AG09309 (cell line): ENCODE data around the gene UTP25.
A peak's percentile ranks its signal among the peaks of the same experiment; 100 is the strongest.
"Not testable (repeated sequence)": the region's sequence is repeated elsewhere in the genome, so short reads cannot be mapped to it uniquely, and the experiment has no call there.

Experiments
- DNase-seq: peaks from one replicate; pipeline ENCODE4 v3.0.0-alpha.2; 2010; ENCODE audit warnings: low read depth
- H3K4me3 ChIP-seq: 2 replicates; pipeline ENCODE4 v1.5.1; 2011; ENCODE audit warnings: mild to moderate bottlenecking, low read depth, low read length, moderate library complexity; ENCODE audit not compliant: control insufficient read depth
- TF ChIP-seq, protein P1 (sequence below): IDR thresholded peaks from 2 replicates; pipeline ENCODE4 v1.5.1; 2011; ENCODE audit warnings: mild to moderate bottlenecking, low read depth, low read length, inconsistent platforms; ENCODE audit not compliant: insufficient read depth, control insufficient read depth; ENCODE audit errors: missing control alignments

UTP25 gene

GRCh38 chr1:209900734-209901133 lies 73.0 kb downstream of the UTP25 start:
- H3K4me3 ChIP-seq: no peak overlapping the region
- peak; percentile 32 for DNase-seq
- TF ChIP-seq, protein P1, sequence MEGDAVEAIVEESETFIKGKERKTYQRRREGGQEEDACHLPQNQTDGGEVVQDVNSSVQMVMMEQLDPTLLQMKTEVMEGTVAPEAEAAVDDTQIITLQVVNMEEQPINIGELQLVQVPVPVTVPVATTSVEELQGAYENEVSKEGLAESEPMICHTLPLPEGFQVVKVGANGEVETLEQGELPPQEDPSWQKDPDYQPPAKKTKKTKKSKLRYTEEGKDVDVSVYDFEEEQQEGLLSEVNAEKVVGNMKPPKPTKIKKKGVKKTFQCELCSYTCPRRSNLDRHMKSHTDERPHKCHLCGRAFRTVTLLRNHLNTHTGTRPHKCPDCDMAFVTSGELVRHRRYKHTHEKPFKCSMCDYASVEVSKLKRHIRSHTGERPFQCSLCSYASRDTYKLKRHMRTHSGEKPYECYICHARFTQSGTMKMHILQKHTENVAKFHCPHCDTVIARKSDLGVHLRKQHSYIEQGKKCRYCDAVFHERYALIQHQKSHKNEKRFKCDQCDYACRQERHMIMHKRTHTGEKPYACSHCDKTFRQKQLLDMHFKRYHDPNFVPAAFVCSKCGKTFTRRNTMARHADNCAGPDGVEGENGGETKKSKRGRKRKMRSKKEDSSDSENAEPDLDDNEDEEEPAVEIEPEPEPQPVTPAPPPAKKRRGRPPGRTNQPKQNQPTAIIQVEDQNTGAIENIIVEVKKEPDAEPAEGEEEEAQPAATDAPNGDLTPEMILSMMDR: no peak

DNA sequence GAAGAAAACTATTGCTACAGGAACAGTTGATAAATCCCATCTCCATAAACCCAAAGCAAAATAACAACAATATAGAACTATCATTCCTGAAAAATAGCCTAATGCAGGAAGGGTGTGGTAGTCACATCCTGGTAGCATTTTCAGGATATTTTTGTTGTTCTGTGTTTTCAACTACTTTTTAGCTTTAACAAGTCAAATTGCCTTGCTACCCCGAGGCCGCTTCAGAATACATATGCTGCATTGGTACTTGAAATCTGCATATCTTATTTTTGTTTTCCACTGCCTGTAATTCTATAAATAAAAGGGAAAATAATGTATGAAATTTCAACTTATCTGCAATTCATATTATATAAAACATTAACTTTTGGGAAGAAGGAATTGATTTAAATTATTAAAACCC lies 73.4 kb downstream of the UTP25 start:
- H3K4me3 ChIP-seq: no peak overlapping the region
- TF ChIP-seq, protein P1: no peak
- DNase-seq: no peak

DNA sequence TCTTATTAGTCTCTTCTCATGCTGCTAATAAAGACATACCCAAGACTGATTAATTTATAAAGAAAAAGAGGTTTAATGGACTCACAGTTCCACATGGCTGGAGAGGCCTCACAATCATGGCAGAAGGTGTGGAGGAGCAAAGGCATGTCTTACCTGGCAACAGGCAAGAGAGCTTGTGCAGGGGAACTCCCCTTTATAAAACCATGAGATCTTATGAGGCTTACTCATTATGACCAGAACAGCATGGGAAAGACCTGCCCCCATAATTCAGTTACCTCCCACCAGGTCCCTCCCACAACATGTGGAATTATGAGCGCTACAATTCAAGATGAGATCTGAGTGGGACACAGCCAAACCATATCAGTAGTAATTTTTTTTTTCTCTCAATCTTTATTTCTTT lies 77.0 kb downstream of the UTP25 start:
- DNase-seq, H3K4me3 ChIP-seq: not testable (repeated sequence)
